H1 (cell line): ENCODE results near the gene FEV. TPM values are rescaled to one million over a fixed set of nuclear protein-coding genes. Genes with fewer than 3 reads are reported as not detected.

ENCODE experiments used
- KDM1A ChIP-seq: fragments of 200-600, 300-600 bp; sonication (generic); IDR thresholded peaks from 2 replicates; pipeline ENCODE4 v1.7.1; 2016; ENCODE audit warnings: mild to moderate bottlenecking, low read length, borderline replicate concordance
- NRF1 ChIP-seq: IDR thresholded peaks from 2 replicates; pipeline ENCODE4 v1.6.1; 2011; ENCODE audit warnings: mild to moderate bottlenecking, low read depth, low read length, improper control_type of control experiment
- POLR2A ChIP-seq, 2 experiments: IDR thresholded peaks; 1 replicate in 1 of 2; 2 replicates in 1 of 2; pipeline ENCODE4 v1.6.1; 2011; ENCODE audit warnings: low read depth in 2 of 2, low read length in 2 of 2, mild to moderate bottlenecking in 2 of 2; ENCODE audit errors: control extremely low read depth in 1 of 2
- RNF2 ChIP-seq: fragments of 200-900, 300-1000 bp; sonication (generic); IDR thresholded peaks from 2 replicates; pipeline ENCODE4 v1.7.1; 2016; ENCODE audit warnings: borderline replicate concordance, low read depth, mild to moderate bottlenecking, antibody characterized with exemption, low read length; ENCODE audit not compliant: poor library complexity, severe bottlenecking; ENCODE audit errors: missing control alignments
- TBP ChIP-seq: IDR thresholded peaks from 2 replicates; pipeline ENCODE4 v1.6.1; 2011; ENCODE audit warnings: low read depth, low read length, improper control_type of control experiment
- polyA plus RNA-seq, 7 experiments: library from polyadenylated mRNA; depleted of rRNA in 3 of 7; stranded (reverse) in 5 of 7; unstranded in 2 of 7; fragments of >200 nt in 5 of 7; fragments of 200-250 nt in 2 of 7; gene quantifications; 1 replicate in 5 of 7; 2 replicates in 1 of 7; 4 replicates in 1 of 7; pipeline versions ENCODE4 v1.2.1 to v1.2.3, GENCODE V29; 2011 to 2013; ENCODE audit warnings: missing spikeins in 2 of 7, mixed read lengths in 2 of 7
- total RNA-seq: library from RNA; stranded (reverse); fragmentation: NEBNext Ultra II Directional; extraction: Animal tissue kit (Norgen Biotek cat#: 25700); gene quantifications from 2 replicates; pipeline ENCODE4 v1.2.1, GENCODE V29; 2021
- TF ChIP-seq, protein P1 (sequence below): fragments of 300-600 bp; sonication (generic); IDR thresholded peaks from 2 replicates; pipeline ENCODE4 v1.7.1; 2012; ENCODE audit warnings: low read length, moderate library complexity, mild to moderate bottlenecking, inconsistent platforms; ENCODE audit not compliant: insufficient replicate concordance

FEV gene
- total and polyA plus RNA-seq, 2 of the 8 experiments (the other 6 are each of a cell fraction or from before 2014, with no cell fraction given), result not detected

DNA sequence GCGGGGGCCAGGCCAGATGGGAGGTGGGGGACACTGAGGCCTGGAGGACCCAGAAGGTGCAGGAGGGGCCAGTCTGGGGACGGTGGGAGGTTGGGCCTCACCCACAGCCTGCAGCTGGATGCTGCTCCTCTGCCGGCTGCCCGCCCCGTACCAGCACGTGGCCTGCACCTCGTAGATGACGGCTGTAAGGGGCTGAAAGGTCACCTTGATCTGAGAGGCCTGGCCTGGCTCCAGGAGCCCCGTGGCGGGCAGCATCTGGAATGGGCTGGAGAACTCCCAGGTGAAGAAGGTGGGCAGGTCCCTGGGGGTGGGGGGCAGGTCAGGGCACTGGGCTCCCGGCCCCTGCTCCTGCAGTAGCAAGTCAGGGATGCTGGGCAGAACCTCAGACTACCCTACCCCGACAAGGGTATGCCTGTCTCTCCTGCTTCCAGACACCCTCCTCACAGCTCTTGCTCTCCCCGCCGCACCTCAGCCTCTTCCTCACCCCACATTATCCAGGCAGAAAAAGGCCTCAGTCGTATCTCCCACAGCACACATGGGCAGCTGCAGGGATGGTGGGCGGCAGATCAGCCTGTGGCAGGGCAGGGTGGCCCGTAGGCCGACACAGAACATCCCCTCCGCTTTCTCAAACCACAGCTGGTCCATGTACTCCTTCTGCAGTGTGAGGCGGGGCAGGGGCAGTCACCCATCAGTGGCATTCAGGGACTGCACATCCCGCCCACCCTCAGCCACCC, 46.2 kb upstream of the FEV start (continued):
- TF ChIP-seq, protein P1, sequence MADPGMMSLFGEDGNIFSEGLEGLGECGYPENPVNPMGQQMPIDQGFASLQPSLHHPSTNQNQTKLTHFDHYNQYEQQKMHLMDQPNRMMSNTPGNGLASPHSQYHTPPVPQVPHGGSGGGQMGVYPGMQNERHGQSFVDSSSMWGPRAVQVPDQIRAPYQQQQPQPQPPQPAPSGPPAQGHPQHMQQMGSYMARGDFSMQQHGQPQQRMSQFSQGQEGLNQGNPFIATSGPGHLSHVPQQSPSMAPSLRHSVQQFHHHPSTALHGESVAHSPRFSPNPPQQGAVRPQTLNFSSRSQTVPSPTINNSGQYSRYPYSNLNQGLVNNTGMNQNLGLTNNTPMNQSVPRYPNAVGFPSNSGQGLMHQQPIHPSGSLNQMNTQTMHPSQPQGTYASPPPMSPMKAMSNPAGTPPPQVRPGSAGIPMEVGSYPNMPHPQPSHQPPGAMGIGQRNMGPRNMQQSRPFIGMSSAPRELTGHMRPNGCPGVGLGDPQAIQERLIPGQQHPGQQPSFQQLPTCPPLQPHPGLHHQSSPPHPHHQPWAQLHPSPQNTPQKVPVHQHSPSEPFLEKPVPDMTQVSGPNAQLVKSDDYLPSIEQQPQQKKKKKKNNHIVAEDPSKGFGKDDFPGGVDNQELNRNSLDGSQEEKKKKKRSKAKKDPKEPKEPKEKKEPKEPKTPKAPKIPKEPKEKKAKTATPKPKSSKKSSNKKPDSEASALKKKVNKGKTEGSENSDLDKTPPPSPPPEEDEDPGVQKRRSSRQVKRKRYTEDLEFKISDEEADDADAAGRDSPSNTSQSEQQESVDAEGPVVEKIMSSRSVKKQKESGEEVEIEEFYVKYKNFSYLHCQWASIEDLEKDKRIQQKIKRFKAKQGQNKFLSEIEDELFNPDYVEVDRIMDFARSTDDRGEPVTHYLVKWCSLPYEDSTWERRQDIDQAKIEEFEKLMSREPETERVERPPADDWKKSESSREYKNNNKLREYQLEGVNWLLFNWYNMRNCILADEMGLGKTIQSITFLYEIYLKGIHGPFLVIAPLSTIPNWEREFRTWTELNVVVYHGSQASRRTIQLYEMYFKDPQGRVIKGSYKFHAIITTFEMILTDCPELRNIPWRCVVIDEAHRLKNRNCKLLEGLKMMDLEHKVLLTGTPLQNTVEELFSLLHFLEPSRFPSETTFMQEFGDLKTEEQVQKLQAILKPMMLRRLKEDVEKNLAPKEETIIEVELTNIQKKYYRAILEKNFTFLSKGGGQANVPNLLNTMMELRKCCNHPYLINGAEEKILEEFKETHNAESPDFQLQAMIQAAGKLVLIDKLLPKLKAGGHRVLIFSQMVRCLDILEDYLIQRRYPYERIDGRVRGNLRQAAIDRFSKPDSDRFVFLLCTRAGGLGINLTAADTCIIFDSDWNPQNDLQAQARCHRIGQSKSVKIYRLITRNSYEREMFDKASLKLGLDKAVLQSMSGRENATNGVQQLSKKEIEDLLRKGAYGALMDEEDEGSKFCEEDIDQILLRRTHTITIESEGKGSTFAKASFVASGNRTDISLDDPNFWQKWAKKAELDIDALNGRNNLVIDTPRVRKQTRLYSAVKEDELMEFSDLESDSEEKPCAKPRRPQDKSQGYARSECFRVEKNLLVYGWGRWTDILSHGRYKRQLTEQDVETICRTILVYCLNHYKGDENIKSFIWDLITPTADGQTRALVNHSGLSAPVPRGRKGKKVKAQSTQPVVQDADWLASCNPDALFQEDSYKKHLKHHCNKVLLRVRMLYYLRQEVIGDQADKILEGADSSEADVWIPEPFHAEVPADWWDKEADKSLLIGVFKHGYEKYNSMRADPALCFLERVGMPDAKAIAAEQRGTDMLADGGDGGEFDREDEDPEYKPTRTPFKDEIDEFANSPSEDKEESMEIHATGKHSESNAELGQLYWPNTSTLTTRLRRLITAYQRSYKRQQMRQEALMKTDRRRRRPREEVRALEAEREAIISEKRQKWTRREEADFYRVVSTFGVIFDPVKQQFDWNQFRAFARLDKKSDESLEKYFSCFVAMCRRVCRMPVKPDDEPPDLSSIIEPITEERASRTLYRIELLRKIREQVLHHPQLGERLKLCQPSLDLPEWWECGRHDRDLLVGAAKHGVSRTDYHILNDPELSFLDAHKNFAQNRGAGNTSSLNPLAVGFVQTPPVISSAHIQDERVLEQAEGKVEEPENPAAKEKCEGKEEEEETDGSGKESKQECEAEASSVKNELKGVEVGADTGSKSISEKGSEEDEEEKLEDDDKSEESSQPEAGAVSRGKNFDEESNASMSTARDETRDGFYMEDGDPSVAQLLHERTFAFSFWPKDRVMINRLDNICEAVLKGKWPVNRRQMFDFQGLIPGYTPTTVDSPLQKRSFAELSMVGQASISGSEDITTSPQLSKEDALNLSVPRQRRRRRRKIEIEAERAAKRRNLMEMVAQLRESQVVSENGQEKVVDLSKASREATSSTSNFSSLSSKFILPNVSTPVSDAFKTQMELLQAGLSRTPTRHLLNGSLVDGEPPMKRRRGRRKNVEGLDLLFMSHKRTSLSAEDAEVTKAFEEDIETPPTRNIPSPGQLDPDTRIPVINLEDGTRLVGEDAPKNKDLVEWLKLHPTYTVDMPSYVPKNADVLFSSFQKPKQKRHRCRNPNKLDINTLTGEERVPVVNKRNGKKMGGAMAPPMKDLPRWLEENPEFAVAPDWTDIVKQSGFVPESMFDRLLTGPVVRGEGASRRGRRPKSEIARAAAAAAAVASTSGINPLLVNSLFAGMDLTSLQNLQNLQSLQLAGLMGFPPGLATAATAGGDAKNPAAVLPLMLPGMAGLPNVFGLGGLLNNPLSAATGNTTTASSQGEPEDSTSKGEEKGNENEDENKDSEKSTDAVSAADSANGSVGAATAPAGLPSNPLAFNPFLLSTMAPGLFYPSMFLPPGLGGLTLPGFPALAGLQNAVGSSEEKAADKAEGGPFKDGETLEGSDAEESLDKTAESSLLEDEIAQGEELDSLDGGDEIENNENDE, result no peak
- TF ChIP-seq RNF2 (no peak), TBP (no peak), POLR2A (IDR thresholded peaks at IDR 0.05; ENCODE audit: control extremely low read depth in 1 of 2, low read depth in 2 of 2, low read length in 2 of 2) (no peak), KDM1A (no peak), NRF1 (no peak)
